HCT116 (cell line): ENCODE results near the gene BBX.
"Not testable (repeated sequence)": the region's sequence is repeated elsewhere in the genome, so short reads cannot be mapped to it uniquely, and the experiment has no call there.

Experiments
- CEBPB ChIP-seq: IDR thresholded peaks from 2 replicates; pipeline ENCODE4 v1.6.1; 2012; ENCODE audit warnings: low read depth
- EGR1 ChIP-seq: IDR thresholded peaks from 2 replicates; pipeline ENCODE4 v1.6.1; 2012; ENCODE audit warnings: low read depth
- EZH2 ChIP-seq: fragments of 200-600 bp; sonication (generic); IDR thresholded peaks from 2 replicates; pipeline ENCODE4 v1.6.1; 2017; ENCODE audit warnings: antibody characterized with exemption, mixed run types
- JUND ChIP-seq: IDR thresholded peaks from 2 replicates; pipeline ENCODE4 v1.6.1; 2012
- POLR2AphosphoS5 ChIP-seq: IDR thresholded peaks from 2 replicates; pipeline ENCODE4 v1.6.1; 2011; ENCODE audit warnings: mild to moderate bottlenecking, low read depth, low read length, moderate library complexity
- TF ChIP-seq, protein P1 (sequence below), 3 experiments: fragments of 200-600 bp in 1 of 3; sonication (generic) in 1 of 3; IDR thresholded peaks in 2 of 3; conservative IDR thresholded peaks in 1 of 3; 2 replicates each; pipeline ENCODE4 v1.5.1; 2012 to 2017; ENCODE audit warnings: low read depth in 2 of 3, low read length in 2 of 3, antibody characterized with exemption in 1 of 3, borderline replicate concordance in 1 of 3, control low read depth in 1 of 3, mild to moderate bottlenecking in 1 of 3, mixed read lengths in 1 of 3, mixed run types in 1 of 3, moderate library complexity in 1 of 3; ENCODE audit not compliant: insufficient read depth in 1 of 3

DNA sequence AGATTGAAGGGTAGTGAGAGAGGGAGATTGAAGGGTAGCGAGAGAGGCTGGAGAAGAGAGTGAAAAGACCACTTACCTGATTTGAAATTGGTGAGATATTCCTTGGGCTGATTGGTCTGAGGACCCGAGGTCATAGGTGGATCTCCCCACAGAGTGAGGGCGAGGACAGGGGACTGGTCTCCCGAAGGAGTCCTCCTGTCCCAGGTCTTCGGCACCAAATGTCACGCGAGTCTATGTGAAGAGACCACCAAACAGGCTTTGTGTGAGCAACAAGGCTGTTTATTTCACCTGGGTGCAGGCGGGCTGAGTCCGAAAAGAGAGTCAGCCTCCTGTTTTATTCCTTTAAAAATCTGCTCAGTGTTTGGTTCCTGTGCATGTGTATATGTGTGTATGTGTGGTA lies 48.7 kb downstream of the BBX start:
- TF ChIP-seq, protein P1, sequence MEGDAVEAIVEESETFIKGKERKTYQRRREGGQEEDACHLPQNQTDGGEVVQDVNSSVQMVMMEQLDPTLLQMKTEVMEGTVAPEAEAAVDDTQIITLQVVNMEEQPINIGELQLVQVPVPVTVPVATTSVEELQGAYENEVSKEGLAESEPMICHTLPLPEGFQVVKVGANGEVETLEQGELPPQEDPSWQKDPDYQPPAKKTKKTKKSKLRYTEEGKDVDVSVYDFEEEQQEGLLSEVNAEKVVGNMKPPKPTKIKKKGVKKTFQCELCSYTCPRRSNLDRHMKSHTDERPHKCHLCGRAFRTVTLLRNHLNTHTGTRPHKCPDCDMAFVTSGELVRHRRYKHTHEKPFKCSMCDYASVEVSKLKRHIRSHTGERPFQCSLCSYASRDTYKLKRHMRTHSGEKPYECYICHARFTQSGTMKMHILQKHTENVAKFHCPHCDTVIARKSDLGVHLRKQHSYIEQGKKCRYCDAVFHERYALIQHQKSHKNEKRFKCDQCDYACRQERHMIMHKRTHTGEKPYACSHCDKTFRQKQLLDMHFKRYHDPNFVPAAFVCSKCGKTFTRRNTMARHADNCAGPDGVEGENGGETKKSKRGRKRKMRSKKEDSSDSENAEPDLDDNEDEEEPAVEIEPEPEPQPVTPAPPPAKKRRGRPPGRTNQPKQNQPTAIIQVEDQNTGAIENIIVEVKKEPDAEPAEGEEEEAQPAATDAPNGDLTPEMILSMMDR (IDR thresholded peaks at IDR 0.05 in 2 of 3, conservative IDR thresholded peaks at IDR 0.05 in 1 of 3; ENCODE audit: borderline replicate concordance in 1 of 3, insufficient read depth in 1 of 3, low read depth in 2 of 3, low read length in 2 of 3), result not testable (repeated sequence)
- TF ChIP-seq EZH2, POLR2AphosphoS5, CEBPB, JUND, EGR1: not testable (repeated sequence)
